GM18867 (cell line): Measurements from ENCODE around the gene DDX11.
A peak's percentile ranks its signal among the peaks of the same experiment; 100 is the strongest.
"Not testable (repeated sequence)": the region's sequence is repeated elsewhere in the genome, so short reads cannot be mapped to it uniquely, and the experiment has no call there.

Experiments
- ATAC-seq: cut with Tn5 transposase; IDR thresholded peaks from one replicate; pipeline ENCODE4 v1.9.1; 2021; ENCODE audit warnings: mild to moderate bottlenecking, moderate library complexity; ENCODE audit not compliant: unreplicated experiment

DDX11 gene

GRCh38 chr12:31073527-31074332 is at the start of gene DDX11:
Gene DDX11 (plus strand): TSS chr12:31073860. CDS start chr12:31078394, 4,534 bp downstream.
- peak; percentile 92 for ATAC-seq

- ATAC-seq = no peak
Measured at GRCh38 chr12:31026202-31026601, 47.5 kb upstream of the DDX11 start.

GRCh38 chr12:31027006-31027405 is 46.7 kb upstream of the DDX11 start:
- not testable (repeated sequence) for ATAC-seq

DNA sequence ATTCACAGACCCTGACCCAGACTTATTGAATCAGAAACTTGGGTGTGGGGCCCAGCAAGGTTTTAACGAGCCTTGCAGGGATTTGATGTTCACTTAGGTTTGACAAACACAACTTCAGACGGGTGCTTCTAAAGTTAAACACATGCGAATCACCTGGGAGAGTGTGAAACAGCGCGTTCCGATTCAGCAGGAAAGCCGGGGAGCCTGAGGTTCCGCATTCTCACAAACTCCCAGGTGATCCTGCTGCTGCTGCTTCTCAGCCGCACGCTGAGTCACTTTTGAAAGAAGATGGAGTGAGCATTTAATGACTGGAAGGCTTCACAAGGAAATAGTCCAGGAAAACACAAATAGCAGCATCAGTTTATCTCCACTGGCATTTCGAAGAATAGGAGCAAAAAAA is 44.2 kb upstream of the DDX11 start:
- no peak for ATAC-seq

GRCh38 chr12:31029916-31030562 is 43.6 kb upstream of the DDX11 start:
- no peak for ATAC-seq

GRCh38 chr12:31031951-31032335 is 41.7 kb upstream of the DDX11 start:
- ATAC-seq = no peak

- no peak for ATAC-seq
Measured at GRCh38 chr12:31033146-31033545, 40.5 kb upstream of the DDX11 start.

GRCh38 chr12:31033681-31034080 is 40.0 kb upstream of the DDX11 start:
- no peak for ATAC-seq

GRCh38 chr12:31034372-31034771 is 39.3 kb upstream of the DDX11 start:
- ATAC-seq = no peak

DNA sequence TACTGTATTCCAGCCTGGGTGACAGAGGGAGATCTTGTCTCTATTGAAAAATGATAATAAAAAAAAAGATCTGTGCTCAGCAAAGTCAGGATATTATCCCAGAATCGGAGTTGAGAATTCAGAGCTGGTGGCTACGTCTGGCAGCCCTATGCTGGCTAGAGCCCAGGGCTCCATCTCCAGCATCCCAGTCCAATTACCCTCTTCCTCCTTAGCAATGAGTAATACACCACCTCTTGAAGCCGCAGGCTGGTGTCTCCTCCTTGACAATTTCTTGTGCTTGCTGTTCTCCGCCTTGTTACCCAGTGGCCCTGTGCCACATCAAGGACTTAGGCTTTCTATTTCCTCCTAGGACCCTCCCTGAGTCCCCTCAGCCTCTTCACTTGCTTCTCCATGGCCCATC is 38.4 kb upstream of the DDX11 start:
- no peak for ATAC-seq

GRCh38 chr12:31035967-31036665 is 37.5 kb upstream of the DDX11 start:
- ATAC-seq = no peak

- ATAC-seq = no peak
Measured at GRCh38 chr12:31037028-31037427, 36.6 kb upstream of the DDX11 start.

DNA sequence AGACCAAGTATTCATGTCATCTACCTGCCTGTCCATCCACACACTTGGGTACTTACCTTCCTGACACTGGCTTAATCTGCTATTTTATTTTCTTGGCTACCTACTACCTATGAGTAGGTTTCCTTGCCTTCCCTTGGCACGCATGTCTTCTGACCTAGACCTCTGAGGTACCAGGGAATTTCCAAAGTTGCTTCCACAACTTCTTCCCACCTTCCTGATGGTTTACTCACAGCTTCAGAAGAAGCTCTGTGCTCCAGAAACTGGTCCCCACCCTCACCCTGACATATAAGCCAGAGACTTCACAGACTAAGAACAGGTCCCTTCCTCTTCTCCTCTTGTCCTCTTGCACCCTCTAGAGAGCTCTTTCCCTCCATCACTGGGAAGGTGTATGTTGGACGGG is 35.7 kb upstream of the DDX11 start:
- ATAC-seq = no peak

GRCh38 chr12:31041033-31041564 is 32.6 kb upstream of the DDX11 start:
- ATAC-seq = no peak

DNA sequence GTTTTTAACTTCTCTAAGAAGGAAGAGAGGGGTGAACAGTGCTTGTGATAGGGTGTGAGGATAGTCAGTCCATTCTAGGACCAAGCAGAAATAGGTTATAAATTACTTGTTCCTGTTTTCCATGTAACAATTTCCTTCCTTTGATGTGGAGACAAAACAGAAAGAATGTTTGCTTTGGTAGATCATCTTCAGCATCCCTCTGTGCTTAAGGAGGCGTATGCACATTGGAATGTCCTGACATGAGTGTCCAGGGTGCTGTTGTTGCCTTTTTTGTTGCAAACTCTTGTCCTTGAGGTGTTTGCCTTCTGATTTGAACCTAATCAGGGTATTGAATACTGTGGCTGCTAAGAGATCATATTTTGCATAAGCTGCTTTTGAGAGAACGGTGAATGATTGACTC is 23.5 kb upstream of the DDX11 start:
- ATAC-seq = not testable (repeated sequence)

DNA sequence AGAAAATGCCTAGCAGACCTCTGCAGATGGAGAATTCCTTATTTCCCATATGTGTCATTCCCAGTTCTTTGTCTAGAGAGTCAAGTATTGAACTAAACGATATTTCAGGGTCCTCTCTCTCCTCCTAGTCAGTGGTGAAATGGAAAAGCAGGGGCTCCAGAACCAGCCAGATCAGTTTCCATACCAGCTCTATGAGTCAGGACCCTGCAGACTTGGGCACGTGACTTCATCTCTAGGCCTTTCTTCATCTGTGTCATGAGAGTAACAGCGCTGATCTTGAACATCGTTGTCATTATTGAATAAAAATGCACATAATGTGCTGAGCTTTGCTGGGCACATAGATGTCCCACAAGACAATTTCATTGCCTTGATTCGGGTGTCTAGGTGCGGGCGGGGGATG is 23.1 kb upstream of the DDX11 start:
- ATAC-seq = not testable (repeated sequence)

DNA sequence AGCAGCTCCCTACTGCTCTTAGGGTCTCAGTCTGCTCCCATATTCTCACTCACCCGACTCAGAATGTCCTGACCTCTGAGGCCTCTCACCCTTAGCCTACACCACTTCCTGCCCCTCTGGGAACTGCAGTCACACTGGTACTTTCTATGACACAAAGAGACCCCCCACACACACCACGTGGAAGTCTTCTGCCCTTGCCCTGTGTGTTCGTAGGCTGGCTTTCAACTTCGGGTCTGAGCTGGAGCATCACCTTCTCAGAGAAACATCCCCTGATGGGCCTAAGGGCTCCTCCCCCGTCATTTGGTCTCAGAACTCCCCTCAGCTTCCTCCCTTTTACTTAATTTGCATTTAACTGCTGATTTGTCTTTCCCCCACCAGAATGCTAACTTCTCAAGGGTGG is 22.0 kb upstream of the DDX11 start:
- ATAC-seq = peak; percentile 75

GRCh38 chr12:31052121-31052520 is 21.5 kb upstream of the DDX11 start:
- ATAC-seq = not testable (repeated sequence)

DNA sequence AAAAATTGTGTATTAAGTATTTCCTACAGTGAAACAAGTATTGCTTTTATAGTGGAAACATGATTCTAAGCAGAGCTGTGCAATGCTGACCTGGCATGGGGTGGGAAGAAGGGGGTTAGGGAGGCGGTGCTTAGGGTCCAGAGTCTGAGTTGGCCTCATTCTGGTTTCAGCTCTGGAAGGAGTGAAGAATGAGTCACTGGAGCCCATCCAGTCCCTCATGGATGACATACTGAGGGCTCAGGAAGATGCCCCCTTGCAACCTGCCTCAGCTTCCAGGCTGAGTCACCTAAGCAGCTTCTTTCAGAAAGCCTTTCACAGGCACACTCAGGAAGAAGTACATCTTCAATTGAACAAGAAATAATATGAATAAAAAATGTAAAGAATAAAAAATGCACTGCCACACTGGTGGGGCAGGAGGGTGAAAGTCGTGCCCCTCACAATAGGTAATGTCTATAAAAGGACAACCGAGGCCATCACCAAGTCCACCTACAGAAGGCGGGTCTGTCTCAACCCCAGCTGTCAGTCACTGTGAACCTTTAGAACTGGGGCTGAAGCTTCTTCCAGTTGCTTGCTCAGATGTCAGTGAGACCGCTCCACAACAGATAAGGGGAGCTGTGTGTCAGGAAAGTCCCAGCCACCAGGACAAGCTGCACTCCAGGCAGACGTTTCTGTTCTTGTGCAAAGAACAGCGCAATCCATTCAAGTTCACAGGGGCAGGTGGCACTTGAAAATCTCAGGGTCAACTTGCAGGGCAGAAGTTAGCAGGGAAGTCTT is 20.8 kb upstream of the DDX11 start:
- not testable (repeated sequence) for ATAC-seq

- ATAC-seq = not testable (repeated sequence)
Measured at GRCh38 chr12:31053944-31054343, 19.7 kb upstream of the DDX11 start.

GRCh38 chr12:31057671-31058070 is 16.0 kb upstream of the DDX11 start:
- no peak for ATAC-seq
